Activated B cell treated with CpG ODN at 0.5 μM for 24 hours (primary cell): ENCODE data around the gene CAPRIN1. TPM values are rescaled to one million over a fixed set of nuclear protein-coding genes. Genes with fewer than 3 reads are reported as not detected.

ENCODE experiments used
- ATAC-seq: fragments of 200-7000 bp; cut with Tn5 transposase; one replicate; pipeline ENCODE4 v1.10.0; 2021; ENCODE audit warnings: low read depth, mild to moderate bottlenecking, moderate library complexity
- CTCF ChIA-PET: fragments of 350-600 bp; sonication (Branson Sonifier 250); formaldehyde crosslinking; loops from one replicate; lab custom pipeline; 2021; ENCODE audit warnings: antibody characterized with exemption; lab: Charles Lee
- POLR2A ChIA-PET: fragments of 350-600 bp; sonication (Branson Sonifier 250); formaldehyde crosslinking; loops from one replicate; lab custom pipeline; 2021; ENCODE audit warnings: antibody characterized with exemption; lab: Charles Lee
- DNase-seq: peaks from one replicate; pipeline ENCODE4 v3.0.0; 2022
- H3K27ac Mint-ChIP-seq: one replicate; pipeline ENCODE4 v1.8.0; 2020; ENCODE audit warnings: mixed read lengths
- H3K27me3 Mint-ChIP-seq: one replicate; pipeline ENCODE4 v1.8.0; 2021; ENCODE audit warnings: mixed read lengths
- H3K36me3 Mint-ChIP-seq: one replicate; pipeline ENCODE4 v1.8.0; 2021; ENCODE audit warnings: low read depth, mixed read lengths
- H3K4me1 Mint-ChIP-seq: one replicate; pipeline ENCODE4 v1.8.0; 2021; ENCODE audit warnings: mixed read lengths
- H3K4me3 Mint-ChIP-seq: one replicate; pipeline ENCODE4 v1.8.0; 2020; ENCODE audit warnings: mild to moderate bottlenecking, mixed read lengths
- H3K9me3 Mint-ChIP-seq: one replicate; pipeline ENCODE4 v1.8.0; 2020; ENCODE audit warnings: mixed read lengths
- intact Hi-C: fragments of 100-400 bp; cut with micrococcal nuclease; formaldehyde crosslinking; loops from one replicate; pipeline ENCODE4 v1.15.1; 2024
- total RNA-seq: library from RNA; stranded (reverse); gene quantifications from 2 replicates; pipeline ENCODE4 v1.2.3, GENCODE V29; 2022
- TF ChIP-seq, protein P1 (sequence below): fragments of 200-600 bp; IDR thresholded peaks from one replicate; pipeline ENCODE4 v1.8.0; 2022; ENCODE audit warnings: antibody characterized with exemption, mild to moderate bottlenecking

Gene CAPRIN1
- total RNA-seq, 1 donor from 2014 or later, result 158 TPM

DNA sequence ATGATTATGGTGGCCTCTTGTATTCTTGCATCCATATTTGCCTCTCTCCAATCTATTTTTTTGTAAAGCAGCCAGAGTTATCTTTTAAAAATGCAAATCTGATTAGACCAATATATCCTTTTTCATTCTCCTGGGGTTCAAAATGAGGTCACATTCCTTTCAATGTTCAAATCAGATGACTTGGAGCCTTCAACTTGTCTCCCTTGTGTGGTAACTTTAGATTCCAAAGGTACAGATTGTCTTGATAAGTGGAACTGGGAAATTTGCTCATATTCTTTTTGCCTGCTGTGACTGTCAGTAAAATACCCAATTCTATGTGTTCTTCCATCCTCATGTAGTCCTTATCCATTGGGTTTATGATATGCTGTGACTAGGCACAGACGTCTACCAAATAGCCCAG, 15.1 kb upstream of the CAPRIN1 start:
- no peak overlapping the region for H3K4me3 Mint-ChIP-seq
- intact Hi-C loops, result no loop called here
- ATAC-seq (no peak), DNase-seq (no peak)
- no peak overlapping the region for H3K27ac Mint-ChIP-seq
- H3K4me1 Mint-ChIP-seq, result no peaks in the 10 kb centered on the region
- H3K36me3 Mint-ChIP-seq, result no peaks in the 10 kb centered on the region
- CTCF ChIA-PET, result no interaction called here
- POLR2A ChIA-PET, result no interaction called here
- TF ChIP-seq, protein P1, sequence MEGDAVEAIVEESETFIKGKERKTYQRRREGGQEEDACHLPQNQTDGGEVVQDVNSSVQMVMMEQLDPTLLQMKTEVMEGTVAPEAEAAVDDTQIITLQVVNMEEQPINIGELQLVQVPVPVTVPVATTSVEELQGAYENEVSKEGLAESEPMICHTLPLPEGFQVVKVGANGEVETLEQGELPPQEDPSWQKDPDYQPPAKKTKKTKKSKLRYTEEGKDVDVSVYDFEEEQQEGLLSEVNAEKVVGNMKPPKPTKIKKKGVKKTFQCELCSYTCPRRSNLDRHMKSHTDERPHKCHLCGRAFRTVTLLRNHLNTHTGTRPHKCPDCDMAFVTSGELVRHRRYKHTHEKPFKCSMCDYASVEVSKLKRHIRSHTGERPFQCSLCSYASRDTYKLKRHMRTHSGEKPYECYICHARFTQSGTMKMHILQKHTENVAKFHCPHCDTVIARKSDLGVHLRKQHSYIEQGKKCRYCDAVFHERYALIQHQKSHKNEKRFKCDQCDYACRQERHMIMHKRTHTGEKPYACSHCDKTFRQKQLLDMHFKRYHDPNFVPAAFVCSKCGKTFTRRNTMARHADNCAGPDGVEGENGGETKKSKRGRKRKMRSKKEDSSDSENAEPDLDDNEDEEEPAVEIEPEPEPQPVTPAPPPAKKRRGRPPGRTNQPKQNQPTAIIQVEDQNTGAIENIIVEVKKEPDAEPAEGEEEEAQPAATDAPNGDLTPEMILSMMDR, result no peak
- no peaks in the 10 kb centered on the region for H3K27me3 Mint-ChIP-seq
- peaks cover 2% of the 10 kb centered on the region for H3K9me3 Mint-ChIP-seq

- DNase-seq (no peak), ATAC-seq (no peak)
- TF ChIP-seq, protein P1, result no peak
- H3K27ac Mint-ChIP-seq, result no peak overlapping the region
- H3K27me3 Mint-ChIP-seq, result no peaks in the 10 kb centered on the region
- H3K9me3 Mint-ChIP-seq, result peaks cover 2% of the 10 kb centered on the region
- H3K4me3 Mint-ChIP-seq, result no peak overlapping the region
- POLR2A ChIA-PET, result no interaction called here
- intact Hi-C loops, result no loop called here
- H3K4me1 Mint-ChIP-seq, result no peaks in the 10 kb centered on the region
- CTCF ChIA-PET, result no interaction called here
- H3K36me3 Mint-ChIP-seq, result no peaks in the 10 kb centered on the region
These were observed 14.5 kb upstream of the CAPRIN1 start for GRCh38 chr11:34037016-34037415.

DNA sequence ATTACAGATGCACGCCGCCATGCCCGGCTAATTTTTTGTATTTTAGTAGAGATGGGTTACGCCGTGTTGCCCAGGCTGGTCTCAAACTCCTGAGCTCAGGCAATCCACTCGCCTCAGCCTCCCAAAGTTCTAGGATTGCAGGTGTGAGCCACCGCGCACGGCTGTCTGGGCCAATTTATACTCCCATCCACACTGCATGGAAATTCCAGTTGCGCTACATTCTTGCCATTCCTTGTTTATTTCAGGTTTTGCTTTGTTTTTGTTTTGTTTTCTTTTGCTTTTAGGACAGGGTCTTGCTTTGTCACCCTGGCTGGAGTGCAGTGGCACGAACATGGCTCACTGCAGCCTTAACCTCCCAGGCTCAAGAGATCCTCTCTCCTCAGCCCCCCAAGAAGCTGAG, 11.0 kb upstream of the CAPRIN1 start:
- no peaks in the 10 kb centered on the region for H3K4me1 Mint-ChIP-seq
- no peaks in the 10 kb centered on the region for H3K36me3 Mint-ChIP-seq
- ATAC-seq, result no peak
- POLR2A ChIA-PET, result no interaction called here
- intact Hi-C loops, result no loop called here
- H3K27ac Mint-ChIP-seq, result no peak overlapping the region
- no peaks in the 10 kb centered on the region for H3K9me3 Mint-ChIP-seq
- peaks cover 3% of the 10 kb centered on the region for H3K27me3 Mint-ChIP-seq
- TF ChIP-seq, protein P1, result no peak
- H3K4me3 Mint-ChIP-seq, result no peak overlapping the region
- no peak for DNase-seq
- CTCF ChIA-PET, result no interaction called here

- ChIA-PET CTCF (no interaction called here), POLR2A (no interaction called here)
- DNase-seq (no peak), ATAC-seq (no peak)
- Mint-ChIP-seq H3K4me1 (peaks cover 3% of the 10 kb centered on the region), H3K27ac (no peak overlapping the region), H3K4me3 (no peak overlapping the region), H3K9me3 (no peaks in the 10 kb centered on the region), H3K36me3 (no peaks in the 10 kb centered on the region), H3K27me3 (peaks cover 3% of the 10 kb centered on the region)
- intact Hi-C loops, result no loop called here
- TF ChIP-seq, protein P1, result no peak
These were observed 6.7 kb upstream of the CAPRIN1 start for GRCh38 chr11:34044664-34045485.

DNA sequence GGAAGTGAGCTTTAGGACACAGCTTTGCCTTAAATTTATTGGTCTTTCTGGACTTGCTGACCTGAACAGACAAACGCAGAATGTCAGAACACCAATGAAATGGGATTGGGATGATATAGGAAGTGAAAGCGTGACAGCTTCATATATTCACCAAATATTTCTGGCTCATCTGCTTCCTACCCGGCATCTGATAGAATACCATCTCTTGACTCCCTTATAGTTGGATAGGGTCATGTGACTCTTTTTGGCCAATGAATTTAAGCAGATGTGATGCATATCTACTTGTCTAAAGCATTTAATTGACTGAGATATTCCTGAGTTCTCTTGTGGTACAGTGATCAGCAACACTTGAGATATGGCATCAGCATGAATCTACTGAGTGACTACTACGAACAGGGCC, 2.5 kb upstream of the CAPRIN1 start:
- POLR2A ChIA-PET, result interaction anchor here (1.0 kb wide), 1 partner anchor 57 kb away, joined by 5 read pairs; the partner anchor contains the start of gene NAT10
- TF ChIP-seq, protein P1, result no peak

More for the DNA sequence above, 2.5 kb upstream of the CAPRIN1 start:
- H3K9me3 Mint-ChIP-seq, result no peaks in the 10 kb centered on the region
- H3K27me3 Mint-ChIP-seq, result no peaks in the 10 kb centered on the region
- H3K27ac Mint-ChIP-seq, result no peak overlapping the region
- H3K4me1 Mint-ChIP-seq, result peaks cover 16% of the 10 kb centered on the region
- H3K36me3 Mint-ChIP-seq, result peaks cover 11% of the 10 kb centered on the region
- DNase-seq (no peak), ATAC-seq (no peak)
- CTCF ChIA-PET, result interaction anchor here (1.6 kb wide), 1 partner anchor 52 kb away, joined by 4 read pairs; no protein-coding TSS in a partner anchor
- no peak overlapping the region for H3K4me3 Mint-ChIP-seq
- intact Hi-C loops, result no loop called here
